A673 (cell line): ENCODE data around the gene BEAN1. TPM values are rescaled to one million over a fixed set of nuclear protein-coding genes. Genes with fewer than 3 reads are reported as not detected.

Experiments used
- BruUV-seq: library from RNA; stranded (reverse); fragments of 400-500 nt; replicated peaks from 2 replicates; lab custom pipeline; 2021; lab: Mats Ljungman, UMichigan
- CTCF ChIA-PET: fragments of 300-600 bp; sonication (Branson Sonifier 250); formaldehyde crosslinking; loops from one replicate; lab custom pipeline; 2022; ENCODE audit warnings: antibody characterized with exemption; lab: Charles Lee
- POLR2A ChIA-PET: fragments of 300-600 bp; sonication (Branson Sonifier 250); formaldehyde crosslinking; loops from one replicate; lab custom pipeline; 2022; ENCODE audit warnings: antibody characterized with exemption; ENCODE audit not compliant: low non-redundant PET; lab: Charles Lee
- DNase-seq: peaks from one replicate; pipeline ENCODE4 v3.0.0-alpha.2; 2015; ENCODE audit warnings: low spot score
- H3K27ac ChIP-seq: fragments of 200-600 bp; sonication (generic); 2 replicates; pipeline ENCODE4 v1.5.1; 2016; ENCODE audit warnings: mixed run types, low read depth, mild to moderate bottlenecking, mixed read lengths, antibody characterized with exemption, low read length; ENCODE audit not compliant: poor library complexity, severe bottlenecking
- H3K27me3 ChIP-seq: fragments of 200-600 bp; sonication (generic); replicated peaks from 2 replicates; pipeline ENCODE4 v1.6.1; 2017; ENCODE audit warnings: mixed run types, low read depth, mild to moderate bottlenecking, mixed read lengths, antibody characterized with exemption, low read length; ENCODE audit not compliant: insufficient read depth, poor library complexity
- H3K36me3 ChIP-seq: fragments of 200-600 bp; sonication (generic); 2 replicates; pipeline ENCODE4 v1.6.1; 2016; ENCODE audit warnings: mixed run types, mild to moderate bottlenecking, mixed read lengths, antibody characterized with exemption, low read length; ENCODE audit not compliant: insufficient read depth, poor library complexity, severe bottlenecking
- H3K4me1 ChIP-seq: fragments of 200-600 bp; sonication (generic); 2 replicates; pipeline ENCODE4 v1.6.1; 2017; ENCODE audit warnings: mixed run types, mild to moderate bottlenecking, mixed read lengths, antibody characterized with exemption, low read length; ENCODE audit not compliant: insufficient read depth, poor library complexity, severe bottlenecking
- H3K4me3 ChIP-seq: fragments of 200-600 bp; sonication (generic); 2 replicates; pipeline ENCODE4 v1.5.1; 2016; ENCODE audit warnings: low read depth, mixed run types, mild to moderate bottlenecking, mixed read lengths, low read length; ENCODE audit not compliant: poor library complexity, severe bottlenecking
- H3K9me3 ChIP-seq: fragments of 200-600 bp; sonication (generic); 2 replicates; pipeline ENCODE4 v1.6.1; 2016; ENCODE audit warnings: mixed run types, low read depth, mild to moderate bottlenecking, mixed read lengths, antibody characterized with exemption, low read length; ENCODE audit not compliant: poor library complexity, severe bottlenecking
- CTCF ChIP-seq: fragments of 300-800, 200-600 bp; sonication (generic); conservative IDR thresholded peaks from 2 replicates; pipeline ENCODE4 v1.5.1; 2017; ENCODE audit warnings: low read depth, mild to moderate bottlenecking, antibody characterized with exemption, low read length, moderate library complexity, mixed read lengths
- EZH2 ChIP-seq: fragments of 200-600 bp; sonication (generic); IDR thresholded peaks from 2 replicates; pipeline ENCODE4 v1.6.1; 2017; ENCODE audit warnings: borderline replicate concordance, low read depth, mild to moderate bottlenecking, mixed read lengths, antibody characterized with exemption, low read length; ENCODE audit not compliant: poor library complexity, severe bottlenecking
- intact Hi-C: fragments of 100-400 bp; cut with micrococcal nuclease; formaldehyde crosslinking; loops from one replicate; pipeline ENCODE4 v1.10.0; 2022; ENCODE audit not compliant: unreplicated experiment
- total RNA-seq: library from RNA; stranded (reverse); gene quantifications from 2 replicates; pipeline ENCODE4 v1.2.3, GENCODE V29; 2021

The BEAN1 gene
- total RNA-seq, 1 experiment from 2014 or later: not detected

DNA sequence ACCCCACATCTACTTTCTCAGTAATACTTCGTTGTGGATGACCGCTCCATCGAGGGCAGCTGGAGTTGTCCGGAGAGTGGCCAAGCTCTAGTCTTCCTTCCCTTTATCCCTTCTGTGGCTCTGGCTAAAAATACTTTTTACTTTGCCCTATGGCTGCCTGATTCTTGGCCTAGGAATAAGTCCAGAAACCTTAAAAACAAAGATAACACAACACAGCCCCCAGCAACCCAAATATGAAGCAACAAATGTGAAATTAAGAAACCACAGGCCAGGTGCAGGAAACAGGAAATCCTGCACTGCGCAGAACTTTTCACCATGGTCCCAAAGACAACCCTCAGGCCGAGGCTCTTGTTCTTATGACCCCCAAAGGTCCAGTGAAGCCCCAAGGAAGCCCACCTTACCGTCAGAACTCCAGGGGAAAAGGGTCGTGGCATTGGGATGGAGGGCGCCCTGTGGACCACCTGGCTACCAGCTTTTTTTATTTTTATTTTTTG, 96.8 kb downstream of the BEAN1 start:
- BruUV-seq: no TSS peak
- no peaks in the 10 kb centered on the region for H3K27me3 ChIP-seq
- H3K4me1 ChIP-seq: no peaks in the 10 kb centered on the region
- CTCF ChIA-PET: no interaction called here
- H3K4me3 ChIP-seq: no peak overlapping the region
- no peak overlapping the region for H3K27ac ChIP-seq
- no peaks in the 10 kb centered on the region for H3K36me3 ChIP-seq
- H3K9me3 ChIP-seq: no peaks in the 10 kb centered on the region
- TF ChIP-seq EZH2 (no peak), CTCF (no peak)
- POLR2A ChIA-PET: no interaction called here
- no peak for DNase-seq
- intact Hi-C loops: no loop called here

DNA sequence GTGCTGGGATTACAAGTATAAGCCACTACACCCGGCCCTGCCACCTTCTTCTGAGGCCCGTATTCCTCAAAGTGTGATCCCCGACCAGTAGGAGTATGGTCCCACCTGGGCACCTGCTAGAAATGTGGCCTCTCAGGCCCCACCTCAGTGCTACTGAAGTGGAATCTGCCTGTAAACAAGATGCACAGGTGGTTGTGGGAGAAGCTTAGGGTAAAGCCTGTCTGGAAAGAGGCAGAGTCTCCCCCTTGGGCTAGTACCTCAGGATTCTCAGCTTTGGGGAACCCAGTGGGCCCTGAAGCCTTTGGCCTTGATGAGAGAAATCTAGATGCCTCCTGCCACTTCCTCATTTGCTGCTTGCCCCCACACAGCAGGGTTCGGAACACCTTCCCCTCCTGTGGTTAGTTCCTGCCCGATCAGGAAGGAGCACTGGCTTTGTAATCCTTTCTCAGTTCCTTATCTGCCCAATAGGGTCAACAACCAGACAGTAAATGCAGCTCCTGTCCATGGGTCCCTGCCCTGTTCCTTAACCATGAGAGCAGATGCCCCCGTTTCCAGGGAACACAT, 97.6 kb downstream of the BEAN1 start:
- intact Hi-C loops: no loop called here
- Histone ChIP-seq H3K4me1 (no peaks in the 10 kb centered on the region), H3K4me3 (no peak overlapping the region), H3K27ac (no peak overlapping the region), H3K36me3 (no peaks in the 10 kb centered on the region), H3K9me3 (no peaks in the 10 kb centered on the region), H3K27me3 (no peaks in the 10 kb centered on the region)
- no TSS peak for BruUV-seq
- ChIA-PET CTCF (interaction anchor here (0.6 kb wide), 1 partner anchor 13 kb away, joined by 3 read pairs; no protein-coding TSS in a partner anchor), POLR2A (no interaction called here)
- no peak for DNase-seq
- TF ChIP-seq CTCF: no peak

DNA sequence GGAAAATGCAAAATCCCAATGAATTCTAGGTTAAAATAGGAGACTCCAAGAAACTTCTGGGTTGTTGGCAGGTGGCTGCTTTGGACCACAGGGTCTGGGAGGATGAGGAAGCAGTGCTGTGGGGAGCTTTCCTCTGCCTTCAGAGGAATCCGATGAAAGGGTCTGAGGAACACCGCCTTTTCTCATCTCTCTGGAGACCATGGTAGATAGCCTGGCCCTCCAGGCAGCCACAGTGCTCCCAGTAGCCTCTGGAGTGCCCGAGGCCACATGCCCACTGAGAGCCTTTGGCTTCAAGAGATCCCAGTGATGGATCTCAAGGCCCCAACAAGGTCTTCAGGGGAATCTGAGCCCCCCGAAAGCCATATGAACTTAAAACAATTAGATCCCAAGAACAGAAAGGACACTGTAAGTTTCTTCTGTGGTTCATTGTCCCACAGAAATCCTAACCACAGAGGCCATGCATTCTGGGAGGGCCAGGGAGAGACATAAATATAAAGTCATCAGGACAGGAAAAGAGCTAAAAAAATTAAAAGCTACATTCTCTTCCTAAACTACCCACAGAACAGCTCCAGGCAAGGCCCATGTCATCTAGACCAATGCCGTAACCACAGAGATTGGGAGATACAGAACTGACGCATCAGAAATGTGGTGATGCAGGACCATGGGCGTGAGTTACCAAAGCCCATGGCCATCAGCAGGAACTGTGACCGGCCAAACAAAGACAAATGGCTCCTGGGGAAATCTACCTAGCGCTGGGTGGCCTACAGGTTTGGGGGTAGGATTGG, 98.5 kb downstream of the BEAN1 start:
- CTCF ChIA-PET: no interaction called here
- DNase-seq: no peak

More for the DNA sequence above, 98.5 kb downstream of the BEAN1 start:
- POLR2A ChIA-PET: no interaction called here
- BruUV-seq: no TSS peak
- no peaks in the 10 kb centered on the region for H3K4me1 ChIP-seq
- H3K4me3 ChIP-seq: no peak overlapping the region
- no peaks in the 10 kb centered on the region for H3K27me3 ChIP-seq
- H3K9me3 ChIP-seq: no peaks in the 10 kb centered on the region
- TF ChIP-seq CTCF (no peak), EZH2 (no peak)
- no peak overlapping the region for H3K27ac ChIP-seq
- no peaks in the 10 kb centered on the region for H3K36me3 ChIP-seq
- intact Hi-C loops: no loop called here
